Measurements from ENCODE around the gene IFT20.

Gene IFT20

GRCh38 chr17:28334666-28335200 lies 539 bp downstream of the IFT20 start:
- no peak for DNase-seq (ENCODE audit: low spot score)

- DNase-seq (ENCODE audit: low spot score): no peak
Measured at GRCh38 chr17:28334171-28334570, 1.1 kb downstream of the IFT20 start.

GRCh38 chr17:28333083-28333746 lies 2.1 kb downstream of the IFT20 start:
- no peak for DNase-seq (ENCODE audit: low spot score)

GRCh38 chr17:28331891-28332420 lies 3.3 kb downstream of the IFT20 start:
- no peak for DNase-seq (ENCODE audit: low spot score)

GRCh38 chr17:28330671-28331070 lies 4.6 kb downstream of the IFT20 start:
- DNase-seq (ENCODE audit: low spot score): no peak

GRCh38 chr17:28328325-28328724 lies 6.9 kb downstream of the IFT20 start:
- DNase-seq (ENCODE audit: low spot score): no peak

GRCh38 chr17:28327709-28328108 lies 7.6 kb downstream of the IFT20 start:
- no peak for DNase-seq (ENCODE audit: low spot score)

- DNase-seq (ENCODE audit: low spot score): no peak
Measured at GRCh38 chr17:28327031-28327607, 8.2 kb downstream of the IFT20 start.

- no peak for DNase-seq (ENCODE audit: low spot score)
Measured at GRCh38 chr17:28326114-28326513, 9.2 kb downstream of the IFT20 start.

- no peak for DNase-seq (ENCODE audit: low spot score)
Measured at GRCh38 chr17:28325211-28325610, 10.1 kb downstream of the IFT20 start.

- DNase-seq (ENCODE audit: low spot score): no peak
Measured at GRCh38 chr17:28324781-28325180, 10.5 kb downstream of the IFT20 start.

GRCh38 chr17:28324267-28324745 lies 11.0 kb downstream of the IFT20 start:
- no peak for DNase-seq (ENCODE audit: low spot score)

GRCh38 chr17:28320215-28321061 lies 14.8 kb downstream of the IFT20 start:
- DNase-seq (ENCODE audit: low spot score): no peak

- no peak for DNase-seq (ENCODE audit: low spot score)
Measured at GRCh38 chr17:28319598-28319935, 15.7 kb downstream of the IFT20 start.

- DNase-seq (ENCODE audit: low spot score): peak; percentile 97
Measured at GRCh38 chr17:28318759-28319597, 16.3 kb downstream of the IFT20 start, which contains the start of gene TMEM97. Gene TMEM97, plus strand, starts transcription at chr17:28319200. Its CDS starts 40 bp downstream, at chr17:28319240.

- DNase-seq (ENCODE audit: low spot score): peak; percentile 15
Measured at GRCh38 chr17:28317966-28318758, 17.1 kb downstream of the IFT20 start.

GRCh38 chr17:28317099-28317965 lies 17.9 kb downstream of the IFT20 start:
- DNase-seq (ENCODE audit: low spot score): no peak

- no peak for DNase-seq (ENCODE audit: low spot score)
Measured at GRCh38 chr17:28315846-28316705, 19.2 kb downstream of the IFT20 start.

GRCh38 chr17:28313841-28314240 lies 21.4 kb downstream of the IFT20 start:
- DNase-seq (ENCODE audit: low spot score): no peak

All from LoVo (cell line).